OCI-LY3 (cell line): ENCODE measurements around the gene STRBP.

ENCODE experiments used
- H2AFZ ChIP-seq: fragments of 200-600, 300-600 bp; shearing (Covaris generic); 2 replicates; pipeline ENCODE4 v1.6.0; 2014; ENCODE audit warnings: antibody characterized with exemption, low read depth, low read length
- H3K27ac ChIP-seq: fragments of 200-600, 300-600 bp; sonication (generic); 2 replicates; pipeline ENCODE4 v1.5.1; 2014; ENCODE audit warnings: mild to moderate bottlenecking, low read length, moderate library complexity, mixed read lengths
- H3K27me3 ChIP-seq: fragments of 200-600, 300-600 bp; sonication (generic); 2 replicates; pipeline ENCODE4 v1.6.1; 2014; ENCODE audit warnings: low read depth, low read length, mixed read lengths
- H3K36me3 ChIP-seq: fragments of 200-600, 300-600 bp; sonication (generic); replicated peaks from 2 replicates; pipeline ENCODE3; 2014; ENCODE audit warnings: low read depth, low read length, mixed read lengths
- H3K4me1 ChIP-seq: fragments of 300-600, 200-600 bp; sonication (generic); 2 replicates; pipeline ENCODE4 v1.6.1; 2014; ENCODE audit warnings: low read length, mixed read lengths
- H3K4me2 ChIP-seq: fragments of 200-600, 300-600 bp; sonication (generic); 2 replicates; pipeline ENCODE4 v1.6.1; 2014; ENCODE audit warnings: low read length, mixed read lengths
- H3K4me3 ChIP-seq: fragments of 300-600, 200-600 bp; sonication (generic); 2 replicates; pipeline ENCODE4 v1.5.1; 2014; ENCODE audit warnings: antibody characterized with exemption, mild to moderate bottlenecking, low read length, moderate library complexity
- H3K79me2 ChIP-seq: fragments of 300-600, 200-600 bp; shearing (Covaris generic); 2 replicates; pipeline ENCODE4 v1.6.1; 2014; ENCODE audit warnings: mild to moderate bottlenecking, low read length, mixed read lengths
- H3K9ac ChIP-seq: fragments of 300-600, 200-600 bp; shearing (Covaris generic); 2 replicates; pipeline ENCODE4 v1.6.0; 2014; ENCODE audit warnings: mild to moderate bottlenecking, low read length, moderate library complexity
- H3K9me3 ChIP-seq: fragments of 200-600, 300-600 bp; shearing (Covaris generic); 2 replicates; pipeline ENCODE4 v1.6.1; 2014; ENCODE audit warnings: low read length, mixed read lengths; ENCODE audit not compliant: insufficient read depth
- H4K20me1 ChIP-seq: fragments of 200-600, 300-600 bp; sonication (generic); 2 replicates; pipeline ENCODE4 v1.6.1; 2016; ENCODE audit warnings: low read length, mixed read lengths; ENCODE audit not compliant: insufficient read depth
- EZH2phosphoT487 ChIP-seq: fragments of 200-600 bp; shearing (Covaris generic); IDR thresholded peaks from 2 replicates; pipeline ENCODE4 v1.6.1; 2018; ENCODE audit warnings: antibody characterized with exemption, mixed run types, low read depth
- TF ChIP-seq, protein P1 (sequence below): fragments of 200-600, 300-600 bp; sonication (generic); IDR thresholded peaks from 2 replicates; pipeline ENCODE4 v1.5.1; 2014; ENCODE audit warnings: antibody characterized with exemption, low read length, low read depth

The STRBP gene

DNA sequence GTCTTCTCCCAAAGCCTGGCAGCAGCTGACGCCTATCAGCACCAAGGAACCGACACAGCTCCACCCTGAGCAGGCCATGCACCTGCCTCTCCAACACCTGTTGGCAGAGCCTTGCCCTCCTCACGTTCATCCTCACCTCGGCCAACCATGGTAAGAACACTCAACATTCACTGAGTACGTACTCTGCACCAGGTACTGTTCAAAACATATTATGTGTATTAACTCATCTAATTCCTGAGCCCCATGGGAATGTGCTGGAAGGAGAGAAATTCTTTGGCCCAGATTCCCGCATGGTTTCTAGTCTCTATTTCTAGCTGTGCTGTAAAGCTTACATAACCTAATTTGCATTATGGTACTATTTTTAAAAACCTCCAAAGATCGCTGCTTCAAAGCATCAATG lies 148.8 kb downstream of the STRBP start:
- H4K20me1 ChIP-seq, result no peaks in the 10 kb centered on the region
- no peak overlapping the region for H2AFZ ChIP-seq
- no peaks in the 10 kb centered on the region for H3K27me3 ChIP-seq
- no peak overlapping the region for H3K4me2 ChIP-seq
- no peak for TF ChIP-seq EZH2phosphoT487
- TF ChIP-seq, protein P1, sequence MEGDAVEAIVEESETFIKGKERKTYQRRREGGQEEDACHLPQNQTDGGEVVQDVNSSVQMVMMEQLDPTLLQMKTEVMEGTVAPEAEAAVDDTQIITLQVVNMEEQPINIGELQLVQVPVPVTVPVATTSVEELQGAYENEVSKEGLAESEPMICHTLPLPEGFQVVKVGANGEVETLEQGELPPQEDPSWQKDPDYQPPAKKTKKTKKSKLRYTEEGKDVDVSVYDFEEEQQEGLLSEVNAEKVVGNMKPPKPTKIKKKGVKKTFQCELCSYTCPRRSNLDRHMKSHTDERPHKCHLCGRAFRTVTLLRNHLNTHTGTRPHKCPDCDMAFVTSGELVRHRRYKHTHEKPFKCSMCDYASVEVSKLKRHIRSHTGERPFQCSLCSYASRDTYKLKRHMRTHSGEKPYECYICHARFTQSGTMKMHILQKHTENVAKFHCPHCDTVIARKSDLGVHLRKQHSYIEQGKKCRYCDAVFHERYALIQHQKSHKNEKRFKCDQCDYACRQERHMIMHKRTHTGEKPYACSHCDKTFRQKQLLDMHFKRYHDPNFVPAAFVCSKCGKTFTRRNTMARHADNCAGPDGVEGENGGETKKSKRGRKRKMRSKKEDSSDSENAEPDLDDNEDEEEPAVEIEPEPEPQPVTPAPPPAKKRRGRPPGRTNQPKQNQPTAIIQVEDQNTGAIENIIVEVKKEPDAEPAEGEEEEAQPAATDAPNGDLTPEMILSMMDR, result no peak
- H3K9ac ChIP-seq, result no peak overlapping the region
- H3K36me3 ChIP-seq, result no peaks in the 10 kb centered on the region
- no peaks in the 10 kb centered on the region for H3K9me3 ChIP-seq
- no peaks in the 10 kb centered on the region for H3K4me1 ChIP-seq
- H3K79me2 ChIP-seq, result no peaks in the 10 kb centered on the region
- no peak overlapping the region for H3K27ac ChIP-seq
- H3K4me3 ChIP-seq, result no peak overlapping the region

DNA sequence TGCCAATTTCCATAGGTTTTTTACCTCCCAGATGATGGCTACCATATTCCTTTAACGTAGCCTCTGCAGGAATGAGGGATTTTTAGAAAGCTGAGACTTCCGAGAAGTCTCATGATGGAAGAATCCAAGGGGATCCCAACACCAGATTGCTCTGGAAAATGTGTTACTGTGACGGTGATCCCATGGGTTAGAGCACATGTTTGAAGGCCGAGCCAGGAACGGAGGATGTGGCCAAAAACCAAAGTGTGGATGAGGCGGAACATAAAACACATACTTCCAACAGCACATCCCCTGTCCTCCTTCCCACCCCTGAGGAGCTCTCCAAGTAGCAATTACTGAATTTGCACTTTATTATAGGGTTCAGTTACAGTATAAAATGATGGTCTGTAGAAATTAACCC lies 152.3 kb downstream of the STRBP start:
- no peak overlapping the region for H3K9ac ChIP-seq
- no peaks in the 10 kb centered on the region for H3K4me1 ChIP-seq
- H4K20me1 ChIP-seq, result no peaks in the 10 kb centered on the region; the same call in 1 of the 2 replicates
- no peaks in the 10 kb centered on the region for H3K79me2 ChIP-seq
- H3K27me3 ChIP-seq, result no peaks in the 10 kb centered on the region
- H3K4me3 ChIP-seq, result no peak overlapping the region
- no peaks in the 10 kb centered on the region for H3K9me3 ChIP-seq
- no peaks in the 10 kb centered on the region for H3K36me3 ChIP-seq
- no peak overlapping the region for H2AFZ ChIP-seq
- no peak for TF ChIP-seq EZH2phosphoT487
- TF ChIP-seq, protein P1, result no peak
- H3K27ac ChIP-seq, result no peak overlapping the region
- no peak overlapping the region for H3K4me2 ChIP-seq

DNA sequence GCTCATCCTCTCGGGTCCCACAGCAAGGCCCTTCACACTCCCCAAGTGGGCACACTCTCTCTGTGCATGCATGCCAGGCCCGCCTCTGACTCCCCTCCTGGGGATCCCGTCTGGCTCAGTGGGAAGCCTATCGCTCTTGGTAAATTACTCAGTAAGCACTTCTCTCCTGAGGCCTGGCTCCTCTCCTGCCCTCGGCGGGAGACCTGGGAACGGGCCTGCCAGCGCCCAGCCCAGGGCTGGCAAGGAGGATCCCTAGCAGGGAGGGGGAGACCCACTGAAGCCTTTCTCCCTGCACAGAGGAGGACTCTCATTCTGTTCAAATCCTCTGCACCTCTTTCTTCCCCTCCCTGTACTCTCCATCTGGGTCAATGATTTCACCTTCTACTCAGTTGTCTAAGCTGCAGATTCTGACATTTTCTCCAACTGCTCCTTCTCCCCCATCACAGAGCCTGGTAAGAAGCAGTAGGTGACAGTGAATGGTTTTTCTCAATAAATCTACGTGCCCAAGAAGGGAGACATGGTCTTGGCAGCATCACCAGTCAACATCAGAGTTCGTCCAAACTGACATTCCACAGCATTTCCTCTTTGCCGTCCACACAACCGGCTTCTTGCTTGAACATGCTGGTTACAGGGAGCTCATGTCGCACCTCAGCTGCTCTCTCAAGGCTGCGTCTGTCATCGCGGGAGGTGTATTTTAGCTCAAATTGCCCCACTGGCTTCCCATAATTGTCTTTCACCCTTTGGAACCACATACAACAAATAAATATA lies 153.1 kb downstream of the STRBP start:
- H4K20me1 ChIP-seq, result no peaks in the 10 kb centered on the region; the same call in 1 of the 2 replicates
- no peaks in the 10 kb centered on the region for H3K79me2 ChIP-seq
- peaks cover under 1% of the 10 kb centered on the region for H3K36me3 ChIP-seq
- TF ChIP-seq, protein P1, result no peak
- TF ChIP-seq EZH2phosphoT487, result no peak
- no peaks in the 10 kb centered on the region for H3K9me3 ChIP-seq
- H3K4me1 ChIP-seq, result no peaks in the 10 kb centered on the region
- H3K4me3 ChIP-seq, result no peak overlapping the region
- no peak overlapping the region for H3K9ac ChIP-seq
- H2AFZ ChIP-seq, result no peak overlapping the region
- H3K27ac ChIP-seq, result no peak overlapping the region
- no peak overlapping the region for H3K4me2 ChIP-seq
- H3K27me3 ChIP-seq, result no peaks in the 10 kb centered on the region

DNA sequence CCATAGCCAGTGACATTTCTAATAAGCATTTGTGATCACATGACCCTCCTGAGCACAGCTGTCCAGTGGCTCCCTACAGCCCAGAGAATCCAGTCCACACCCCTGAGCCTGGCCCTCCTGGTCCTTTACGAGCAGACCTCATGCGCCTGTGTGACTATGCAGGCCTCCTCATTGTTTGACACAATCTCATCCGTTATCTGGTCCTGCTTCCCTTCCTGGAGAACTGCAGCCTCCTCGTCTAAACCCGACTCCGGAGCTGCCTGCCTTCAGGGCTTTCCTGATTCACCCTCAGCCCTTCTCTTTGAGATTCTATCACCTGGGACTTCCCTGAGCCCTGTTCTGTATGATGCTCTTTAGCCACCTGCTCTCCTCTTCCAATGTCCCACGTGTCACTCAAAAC lies 155.2 kb downstream of the STRBP start:
- Histone ChIP-seq H3K9ac (no peak overlapping the region), H3K4me2 (no peak overlapping the region), H3K36me3 (peaks cover 9% of the 10 kb centered on the region)

More for the DNA sequence above, 155.2 kb downstream of the STRBP start:
- Histone ChIP-seq H4K20me1 (no peaks in the 10 kb centered on the region; the same call in 1 of the 2 replicates), H3K79me2 (no peaks in the 10 kb centered on the region), H3K4me3 (no peak overlapping the region), H2AFZ (no peak overlapping the region), H3K27me3 (no peaks in the 10 kb centered on the region), H3K4me1 (no peaks in the 10 kb centered on the region), H3K9me3 (no peaks in the 10 kb centered on the region), H3K27ac (no peak overlapping the region)
- TF ChIP-seq, protein P1, result no peak
- TF ChIP-seq EZH2phosphoT487, result no peak
